Mammary epithelial cell (primary cell): ENCODE results near the gene PPIP5K1.
"Not testable (repeated sequence)": the region's sequence is repeated elsewhere in the genome, so short reads cannot be mapped to it uniquely, and the experiment has no call there.

Experiments
- EZH2 ChIP-seq: IDR thresholded peaks from 2 replicates; pipeline ENCODE4 v1.6.1; 2012; ENCODE audit warnings: low read length, inconsistent platforms, borderline replicate concordance
- TF ChIP-seq, protein P1 (sequence below), 2 donors: IDR thresholded peaks in 1 of 2; conservative IDR thresholded peaks in 1 of 2; 2 replicates each; pipeline ENCODE4 v1.5.1; 2011 to 2012; ENCODE audit warnings: inconsistent platforms in 2 of 2, low read length in 2 of 2, mild to moderate bottlenecking in 2 of 2, control low read depth in 1 of 2, low read depth in 1 of 2; ENCODE audit not compliant: insufficient read depth in 1 of 2; ENCODE audit errors: extremely low read depth in 1 of 2

GRCh38 chr15:43589778-43590466, at the start of gene PPIP5K1:
- TF ChIP-seq, protein P1, sequence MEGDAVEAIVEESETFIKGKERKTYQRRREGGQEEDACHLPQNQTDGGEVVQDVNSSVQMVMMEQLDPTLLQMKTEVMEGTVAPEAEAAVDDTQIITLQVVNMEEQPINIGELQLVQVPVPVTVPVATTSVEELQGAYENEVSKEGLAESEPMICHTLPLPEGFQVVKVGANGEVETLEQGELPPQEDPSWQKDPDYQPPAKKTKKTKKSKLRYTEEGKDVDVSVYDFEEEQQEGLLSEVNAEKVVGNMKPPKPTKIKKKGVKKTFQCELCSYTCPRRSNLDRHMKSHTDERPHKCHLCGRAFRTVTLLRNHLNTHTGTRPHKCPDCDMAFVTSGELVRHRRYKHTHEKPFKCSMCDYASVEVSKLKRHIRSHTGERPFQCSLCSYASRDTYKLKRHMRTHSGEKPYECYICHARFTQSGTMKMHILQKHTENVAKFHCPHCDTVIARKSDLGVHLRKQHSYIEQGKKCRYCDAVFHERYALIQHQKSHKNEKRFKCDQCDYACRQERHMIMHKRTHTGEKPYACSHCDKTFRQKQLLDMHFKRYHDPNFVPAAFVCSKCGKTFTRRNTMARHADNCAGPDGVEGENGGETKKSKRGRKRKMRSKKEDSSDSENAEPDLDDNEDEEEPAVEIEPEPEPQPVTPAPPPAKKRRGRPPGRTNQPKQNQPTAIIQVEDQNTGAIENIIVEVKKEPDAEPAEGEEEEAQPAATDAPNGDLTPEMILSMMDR (conservative IDR thresholded peaks at IDR 0.05 in 1 of 2, IDR thresholded peaks at IDR 0.05 in 1 of 2; ENCODE audit: extremely low read depth in 1 of 2, insufficient read depth in 1 of 2, low read depth in 1 of 2, low read length in 2 of 2) = not testable (repeated sequence)
- not testable (repeated sequence) for TF ChIP-seq EZH2
